HepG2 (cell line): Measurements from ENCODE around the gene EP300. TPM values are rescaled to one million over a fixed set of nuclear protein-coding genes. Genes with fewer than 3 reads are reported as not detected.

Source experiments
- ATAC-seq: fragments of 200-7000 bp; cut with Tn5 transposase; 3 replicates; pipeline ENCODE4 v1.9.1; 2020; ENCODE audit warnings: mild to moderate bottlenecking, moderate library complexity
- BruUV-seq: library from RNA; stranded (reverse); fragments of 400-500 nt; replicated peaks from 2 replicates; lab custom pipeline; 2021; lab: Mats Ljungman, UMichigan
- CTCF ChIA-PET: fragments of 300-600 bp; formaldehyde crosslinking; extraction: SDS; loops from one replicate; lab custom pipeline; 2021; ENCODE audit warnings: low total read pairs, inconsistent platforms, low intra/inter-chr PET ratio; lab: Yijun Ruan, JAX
- POLR2A ChIA-PET: fragments of 350-600 bp; sonication (Branson Sonifier 250); formaldehyde crosslinking; loops from one replicate; lab custom pipeline; 2020; ENCODE audit warnings: antibody characterized with exemption, inconsistent platforms; lab: Yijun Ruan, JAX
- DNase-seq: peaks from one replicate; pipeline ENCODE4 v3.0.0-alpha.2; 2015; ENCODE audit warnings: low spot score
- FAIRE-seq: peaks from 3 replicates; lab custom pipeline; 2011; peaks lifted over from hg19 to GRCh38; lab: Jason Lieb, UNC
- H2AFZ ChIP-seq: one replicate; pipeline ENCODE4 v1.6.1; 2011; ENCODE audit warnings: low read length, inconsistent platforms
- H3K27ac ChIP-seq: fragments of 300-600 bp; 3 replicates; pipeline ENCODE4 v1.8.0; 2011; ENCODE audit warnings: mixed run types, mild to moderate bottlenecking, mixed read lengths, low read length, inconsistent platforms; ENCODE audit not compliant: insufficient read depth; ENCODE audit errors: extremely low read length
- H3K27me3 ChIP-seq, 2 experiments: fragments of 200-600 bp in 1 of 2; 2 replicates in 1 of 2; 3 replicates in 1 of 2; pipeline versions ENCODE4 v1.6.0 to v1.8.0; 2011; ENCODE audit warnings: low read length in 2 of 2, mild to moderate bottlenecking in 2 of 2, moderate library complexity in 2 of 2, inconsistent platforms in 1 of 2; ENCODE audit not compliant: insufficient read depth in 2 of 2, control insufficient read depth in 1 of 2
- H3K36me3 ChIP-seq, 2 experiments: fragments of 200-600 bp in 1 of 2; replicated peaks in 1 of 2; 2 replicates in 1 of 2; 3 replicates in 1 of 2; pipeline versions ENCODE4 v1.5.1 to v1.8.0; 2011; ENCODE audit warnings: low read length in 2 of 2, inconsistent platforms in 1 of 2; ENCODE audit not compliant: insufficient read depth in 2 of 2, control insufficient read depth in 1 of 2
- H3K4me1 ChIP-seq: 2 replicates; pipeline ENCODE4 v1.5.1; 2012; ENCODE audit warnings: low read length, inconsistent platforms; ENCODE audit not compliant: insufficient read depth
- H3K4me2 ChIP-seq: 2 replicates; pipeline ENCODE4 v1.6.0; 2011; ENCODE audit warnings: low read depth, low read length, inconsistent platforms
- H3K4me3 ChIP-seq, 3 experiments: fragments of 200-600 bp in 1 of 3; sonication (generic), shearing (Covaris generic) in 1 of 3; replicated peaks in 1 of 3; 2 replicates each; pipeline ENCODE4 v1.5.1; 2011 to 2016; ENCODE audit warnings: low read length in 3 of 3, inconsistent platforms in 2 of 3, low read depth in 2 of 3, mild to moderate bottlenecking in 2 of 3, control low read depth in 1 of 3, mixed read lengths in 1 of 3; ENCODE audit not compliant: insufficient read depth in 1 of 3
- H3K79me2 ChIP-seq: one replicate; pipeline ENCODE4 v1.6.1; 2011; ENCODE audit warnings: low read length, inconsistent platforms; ENCODE audit not compliant: insufficient read depth
- H3K9ac ChIP-seq: 2 replicates; pipeline ENCODE4 v1.6.0; 2011; ENCODE audit warnings: mild to moderate bottlenecking, low read depth, low read length, inconsistent platforms; ENCODE audit not compliant: insufficient read depth
- H3K9me3 ChIP-seq: 2 replicates; pipeline ENCODE4 v1.5.1; 2012; ENCODE audit warnings: mild to moderate bottlenecking, low read length
- H4K20me1 ChIP-seq: 2 replicates; pipeline ENCODE4 v1.6.0; 2011; ENCODE audit warnings: inconsistent platforms, mild to moderate bottlenecking, low read length, moderate library complexity; ENCODE audit not compliant: insufficient read depth
- FOXK1 ChIP-seq: sonication (generic); formaldehyde crosslinking; IDR thresholded peaks from 2 replicates; pipeline ENCODE4 v1.4.0; 2020; ENCODE audit warnings: low read depth, missing genetic modification reagents, borderline replicate concordance
- HNF4A ChIP-seq: sonication (generic); formaldehyde crosslinking; IDR thresholded peaks from 2 replicates; pipeline ENCODE4 v1.4.0; 2020; ENCODE audit warnings: missing genetic modification reagents
- MEIS2 ChIP-seq: sonication (generic); formaldehyde crosslinking; IDR thresholded peaks from 2 replicates; pipeline ENCODE4 v1.9.0; 2021; ENCODE audit warnings: mild to moderate bottlenecking, missing genetic modification reagents
- NFYC ChIP-seq: IDR thresholded peaks from 2 replicates; pipeline ENCODE4 v1.6.1; 2016; ENCODE audit warnings: missing genetic modification reagents, missing compliant biosample characterization
- NR2F2 ChIP-seq: IDR thresholded peaks from 2 replicates; pipeline ENCODE4 v1.6.1; 2012; ENCODE audit warnings: low read depth, inconsistent platforms, borderline replicate concordance
- POLR2AphosphoS5 ChIP-seq: IDR thresholded peaks from 2 replicates; pipeline ENCODE4 v1.6.1; 2012; ENCODE audit warnings: low read depth, low read length
- RBM22 ChIP-seq: fragments of 200-400 bp; formaldehyde crosslinking; optimal IDR thresholded peaks from 2 replicates; pipeline ENCODE3; 2017; ENCODE audit warnings: mild to moderate bottlenecking, low read length, moderate library complexity
- SRSF9 ChIP-seq: fragments of 200-400 bp; formaldehyde crosslinking; IDR thresholded peaks from 2 replicates; pipeline ENCODE4 v1.6.1; 2018; ENCODE audit warnings: borderline replicate concordance, mild to moderate bottlenecking, low read depth, low read length; ENCODE audit not compliant: insufficient read depth, poor library complexity, severe bottlenecking
- TCF7L2 ChIP-seq: IDR thresholded peaks from 2 replicates; pipeline ENCODE4 v1.6.1; 2011; ENCODE audit warnings: mild to moderate bottlenecking, low read depth, low read length, moderate library complexity
- YEATS2 ChIP-seq: sonication (generic); formaldehyde crosslinking; IDR thresholded peaks from 2 replicates; pipeline ENCODE4 v1.4.0; 2020; ENCODE audit warnings: missing genetic modification reagents, borderline replicate concordance
- ZC3H13 ChIP-seq: sonication (generic); formaldehyde crosslinking; IDR thresholded peaks from 2 replicates; pipeline ENCODE4 v1.8.1; 2023; ENCODE audit warnings: mild to moderate bottlenecking, missing genetic modification reagents, moderate library complexity
- ZNF430 ChIP-seq: sonication (generic); formaldehyde crosslinking; IDR thresholded peaks from 2 replicates; pipeline ENCODE4 v1.9.0; 2021; ENCODE audit warnings: mild to moderate bottlenecking, missing genetic modification reagents
- ZNF431 ChIP-seq: sonication (generic); formaldehyde crosslinking; IDR thresholded peaks from 2 replicates; pipeline ENCODE4 v1.9.0; 2022; ENCODE audit warnings: missing genetic modification reagents, low read depth, mild to moderate bottlenecking, borderline replicate concordance
- ZNF816 ChIP-seq: sonication (generic); formaldehyde crosslinking; IDR thresholded peaks from 2 replicates; pipeline ENCODE4 v1.8.0; 2022; ENCODE audit warnings: missing genetic modification reagents, mild to moderate bottlenecking, borderline replicate concordance
- ZSCAN22 ChIP-seq: sonication (generic); formaldehyde crosslinking; IDR thresholded peaks from 2 replicates; pipeline ENCODE4 v1.4.0; 2020; ENCODE audit warnings: mild to moderate bottlenecking, missing genetic modification reagents
- WGBS: methylation state at CpG from one replicate; pipeline ENCODE4 v1.1.6; 2017; ENCODE audit warnings: low lambda C conversion rate; 5-methylcytosine and 5-hydroxymethylcytosine counted together
- in situ Hi-C: cut with HindIII; loops from 2 replicates; pipeline ENCODE4 v1.10.0; 2017; ENCODE audit warnings: low pct_unique_long_range_greater_than_20kb; ENCODE audit not compliant: extremely low pct_ligation_motif_present
- intact Hi-C: fragments of 100-400 bp; cut with micrococcal nuclease; formaldehyde crosslinking; loops from one replicate; pipeline ENCODE4 v1.10.0; 2022; ENCODE audit not compliant: unreplicated experiment
- polyA plus RNA-seq, 8 experiments: library from polyadenylated mRNA; depleted of rRNA in 3 of 8; stranded (reverse) in 7 of 8; unstranded in 1 of 8; fragments of >200 nt; fragmentation: Illumina TruSeq in 4 of 8; extraction: Trizol in 4 of 8; gene quantifications; 2 replicates each; pipeline versions ENCODE4 v1.2.1 to v1.2.3, GENCODE V29; 2011 to 2016; ENCODE audit warnings: low read depth in 4 of 8, missing spikeins in 1 of 8, mixed read lengths in 1 of 8; ENCODE audit not compliant: insufficient read depth in 1 of 8
- total RNA-seq, 5 experiments: library from RNA; depleted of rRNA; stranded (reverse); fragments of >200 nt; fragmentation: Illumina TruSeq; extraction: Trizol; gene quantifications; 2 replicates each; pipeline ENCODE4 v1.2.3, GENCODE V29; 2016; ENCODE audit warnings: low read depth in 1 of 5
- TF ChIP-seq, protein P1 (sequence below): fragments of 450-650 bp; IDR thresholded peaks from 2 replicates; pipeline ENCODE4 v1.6.1; 2016
- TF ChIP-seq, protein P2 (sequence below): sonication (generic); formaldehyde crosslinking; IDR thresholded peaks from 2 replicates; pipeline ENCODE4 v1.5.0; 2020; ENCODE audit warnings: missing genetic modification reagents, mild to moderate bottlenecking, borderline replicate concordance
- TF ChIP-seq, protein P3 (sequence below): sonication (generic); formaldehyde crosslinking; IDR thresholded peaks from 2 replicates; pipeline ENCODE4 v1.8.1; 2023; ENCODE audit warnings: missing genetic modification reagents, inconsistent platforms, borderline replicate concordance
- TF ChIP-seq, protein P4 (sequence below): sonication (generic); formaldehyde crosslinking; IDR thresholded peaks from 2 replicates; pipeline ENCODE4 v1.9.0; 2021; ENCODE audit warnings: missing genetic modification reagents, borderline replicate concordance

EP300 gene
- total and polyA plus RNA-seq, 2 of the 13 experiments (the other 11 are each of a cell fraction or from before 2014, with no cell fraction given) = 13.6 to 14.9 TPM

DNA sequence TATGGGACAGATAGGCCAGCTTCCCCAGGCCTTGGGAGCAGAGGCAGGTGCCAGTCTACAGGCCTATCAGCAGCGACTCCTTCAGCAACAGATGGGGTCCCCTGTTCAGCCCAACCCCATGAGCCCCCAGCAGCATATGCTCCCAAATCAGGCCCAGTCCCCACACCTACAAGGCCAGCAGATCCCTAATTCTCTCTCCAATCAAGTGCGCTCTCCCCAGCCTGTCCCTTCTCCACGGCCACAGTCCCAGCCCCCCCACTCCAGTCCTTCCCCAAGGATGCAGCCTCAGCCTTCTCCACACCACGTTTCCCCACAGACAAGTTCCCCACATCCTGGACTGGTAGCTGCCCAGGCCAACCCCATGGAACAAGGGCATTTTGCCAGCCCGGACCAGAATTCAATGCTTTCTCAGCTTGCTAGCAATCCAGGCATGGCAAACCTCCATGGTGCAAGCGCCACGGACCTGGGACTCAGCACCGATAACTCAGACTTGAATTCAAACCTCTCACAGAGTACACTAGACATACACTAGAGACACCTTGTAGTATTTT is 86.1 kb downstream of the EP300 start:
- no peak overlapping the region for H3K9ac ChIP-seq
- H2AFZ ChIP-seq = no peak overlapping the region
- FAIRE-seq = no peak
- H3K4me1 ChIP-seq = no peaks in the 10 kb centered on the region
- intact Hi-C loops = no loop called here
- ATAC-seq = no peak; the same call in 2 of the 3 replicates
- peaks cover 31 to 55% of the 10 kb centered on the region in 2 experiments for H3K36me3 ChIP-seq
- no peaks in the 10 kb centered on the region for H3K79me2 ChIP-seq
- DNase-seq = no peak
- no peaks in the 10 kb centered on the region for H3K9me3 ChIP-seq
- 97% methylated on average over 7 of the region's 8 CpGs for WGBS
- H4K20me1 ChIP-seq = no peaks in the 10 kb centered on the region
- no peak overlapping the region for H3K27ac ChIP-seq
- no TSS peak for BruUV-seq
- ChIA-PET POLR2A (no interaction called here), CTCF (no interaction called here)
- H3K4me2 ChIP-seq = no peak overlapping the region
- in situ Hi-C loops = no loop called here
- H3K27me3 ChIP-seq = no peaks in the 10 kb centered on the region
- H3K4me3 ChIP-seq = no peak overlapping the region
- TF ChIP-seq NFYC (CRISPR knock-in tag) = no peak
- no peak for TF ChIP-seq TCF7L2
- TF ChIP-seq, protein P1, sequence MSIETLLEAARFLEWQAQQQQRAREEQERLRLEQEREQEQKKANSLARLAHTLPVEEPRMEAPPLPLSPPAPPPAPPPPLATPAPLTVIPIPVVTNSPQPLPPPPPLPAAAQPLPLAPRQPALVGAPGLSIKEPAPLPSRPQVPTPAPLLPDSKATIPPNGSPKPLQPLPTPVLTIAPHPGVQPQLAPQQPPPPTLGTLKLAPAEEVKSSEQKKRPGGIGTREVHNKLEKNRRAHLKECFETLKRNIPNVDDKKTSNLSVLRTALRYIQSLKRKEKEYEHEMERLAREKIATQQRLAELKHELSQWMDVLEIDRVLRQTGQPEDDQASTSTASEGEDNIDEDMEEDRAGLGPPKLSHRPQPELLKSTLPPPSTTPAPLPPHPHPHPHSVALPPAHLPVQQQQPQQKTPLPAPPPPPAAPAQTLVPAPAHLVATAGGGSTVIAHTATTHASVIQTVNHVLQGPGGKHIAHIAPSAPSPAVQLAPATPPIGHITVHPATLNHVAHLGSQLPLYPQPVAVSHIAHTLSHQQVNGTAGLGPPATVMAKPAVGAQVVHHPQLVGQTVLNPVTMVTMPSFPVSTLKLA = no peak
- no peak for TF ChIP-seq YEATS2 (CRISPR knock-in tag)
- TF ChIP-seq, protein P2, sequence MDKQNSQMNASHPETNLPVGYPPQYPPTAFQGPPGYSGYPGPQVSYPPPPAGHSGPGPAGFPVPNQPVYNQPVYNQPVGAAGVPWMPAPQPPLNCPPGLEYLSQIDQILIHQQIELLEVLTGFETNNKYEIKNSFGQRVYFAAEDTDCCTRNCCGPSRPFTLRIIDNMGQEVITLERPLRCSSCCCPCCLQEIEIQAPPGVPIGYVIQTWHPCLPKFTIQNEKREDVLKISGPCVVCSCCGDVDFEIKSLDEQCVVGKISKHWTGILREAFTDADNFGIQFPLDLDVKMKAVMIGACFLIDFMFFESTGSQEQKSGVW (CRISPR knock-in tag) = no peak
- no peak for TF ChIP-seq ZNF430 (CRISPR knock-in tag)
- no peak for TF ChIP-seq HNF4A (CRISPR knock-in tag)
- no peak for TF ChIP-seq ZNF816 (CRISPR knock-in tag)
- TF ChIP-seq ZNF431 (CRISPR knock-in tag) = no peak
- peak; percentile 88; the same call in 1 of the 2 replicates for TF ChIP-seq ZC3H13 (CRISPR knock-in tag)
- no peak for TF ChIP-seq SRSF9
- TF ChIP-seq POLR2AphosphoS5 = peak; percentile 28; the same call in 1 of the 2 replicates
- TF ChIP-seq ZSCAN22 = no peak
- no peak for TF ChIP-seq FOXK1
- TF ChIP-seq, protein P3, sequence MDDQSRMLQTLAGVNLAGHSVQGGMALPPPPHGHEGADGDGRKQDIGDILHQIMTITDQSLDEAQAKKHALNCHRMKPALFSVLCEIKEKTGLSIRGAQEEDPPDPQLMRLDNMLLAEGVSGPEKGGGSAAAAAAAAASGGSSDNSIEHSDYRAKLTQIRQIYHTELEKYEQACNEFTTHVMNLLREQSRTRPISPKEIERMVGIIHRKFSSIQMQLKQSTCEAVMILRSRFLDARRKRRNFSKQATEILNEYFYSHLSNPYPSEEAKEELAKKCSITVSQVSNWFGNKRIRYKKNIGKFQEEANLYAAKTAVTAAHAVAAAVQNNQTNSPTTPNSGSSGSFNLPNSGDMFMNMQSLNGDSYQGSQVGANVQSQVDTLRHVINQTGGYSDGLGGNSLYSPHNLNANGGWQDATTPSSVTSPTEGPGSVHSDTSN (CRISPR knock-in tag) = no peak
- TF ChIP-seq, protein P4, sequence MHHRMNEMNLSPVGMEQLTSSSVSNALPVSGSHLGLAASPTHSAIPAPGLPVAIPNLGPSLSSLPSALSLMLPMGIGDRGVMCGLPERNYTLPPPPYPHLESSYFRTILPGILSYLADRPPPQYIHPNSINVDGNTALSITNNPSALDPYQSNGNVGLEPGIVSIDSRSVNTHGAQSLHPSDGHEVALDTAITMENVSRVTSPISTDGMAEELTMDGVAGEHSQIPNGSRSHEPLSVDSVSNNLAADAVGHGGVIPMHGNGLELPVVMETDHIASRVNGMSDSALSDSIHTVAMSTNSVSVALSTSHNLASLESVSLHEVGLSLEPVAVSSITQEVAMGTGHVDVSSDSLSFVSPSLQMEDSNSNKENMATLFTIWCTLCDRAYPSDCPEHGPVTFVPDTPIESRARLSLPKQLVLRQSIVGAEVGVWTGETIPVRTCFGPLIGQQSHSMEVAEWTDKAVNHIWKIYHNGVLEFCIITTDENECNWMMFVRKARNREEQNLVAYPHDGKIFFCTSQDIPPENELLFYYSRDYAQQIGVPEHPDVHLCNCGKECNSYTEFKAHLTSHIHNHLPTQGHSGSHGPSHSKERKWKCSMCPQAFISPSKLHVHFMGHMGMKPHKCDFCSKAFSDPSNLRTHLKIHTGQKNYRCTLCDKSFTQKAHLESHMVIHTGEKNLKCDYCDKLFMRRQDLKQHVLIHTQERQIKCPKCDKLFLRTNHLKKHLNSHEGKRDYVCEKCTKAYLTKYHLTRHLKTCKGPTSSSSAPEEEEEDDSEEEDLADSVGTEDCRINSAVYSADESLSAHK (CRISPR knock-in tag) = no peak
- no peak for TF ChIP-seq NR2F2
- TF ChIP-seq RBM22 = peak; percentile 65
- TF ChIP-seq MEIS2 (CRISPR knock-in tag) = no peak
